Femur (tissue), 1 donor: Measurements from ENCODE around the gene DPPA5.
"Not testable (repeated sequence)": the region's sequence is repeated elsewhere in the genome, so short reads cannot be mapped to it uniquely, and the experiment has no call there.

Source experiments
- DNase-seq: peaks from one replicate; pipeline ENCODE4 v3.0.0-alpha.2; 2017

DPPA5 gene

GRCh38 chr6:73353636-73354593 is at the start of gene DPPA5:
Gene DPPA5 (minus strand): TSS chr6:73354276. CDS start chr6:73354225, 51 bp downstream.
- DNase-seq: no peak

GRCh38 chr6:73400656-73401055 is 46.6 kb upstream of the DPPA5 start:
- DNase-seq: no peak

GRCh38 chr6:73395875-73396274 is 41.8 kb upstream of the DPPA5 start:
- no peak for DNase-seq

- DNase-seq: peak; percentile 44
Observed at GRCh38 chr6:73394577-73395354, 40.7 kb upstream of the DPPA5 start, which contains the start of gene DDX43. Gene DDX43 (plus strand): TSS chr6:73394828. CDS start chr6:73394906, 78 bp downstream.

- DNase-seq: no peak
Observed at GRCh38 chr6:73393278-73393677, 39.2 kb upstream of the DPPA5 start.

- DNase-seq: not testable (repeated sequence)
Observed at GRCh38 chr6:73392188-73392587, 38.1 kb upstream of the DPPA5 start.

GRCh38 chr6:73391675-73392074 is 37.6 kb upstream of the DPPA5 start:
- DNase-seq: no peak

GRCh38 chr6:73389854-73390253 is 35.8 kb upstream of the DPPA5 start:
- no peak for DNase-seq

GRCh38 chr6:73388800-73389512 is 34.9 kb upstream of the DPPA5 start:
- peak; percentile 52 for DNase-seq

GRCh38 chr6:73388433-73388799 is 34.3 kb upstream of the DPPA5 start:
- DNase-seq: no peak

GRCh38 chr6:73382462-73383113 is 28.5 kb upstream of the DPPA5 start:
- no peak for DNase-seq

- DNase-seq: not testable (repeated sequence)
Observed at GRCh38 chr6:73381531-73381930, 27.5 kb upstream of the DPPA5 start.

- no peak for DNase-seq
Observed at GRCh38 chr6:73377225-73377624, 23.1 kb upstream of the DPPA5 start.

GRCh38 chr6:73375216-73375615 is 21.1 kb upstream of the DPPA5 start:
- no peak for DNase-seq

- DNase-seq: no peak
Observed at GRCh38 chr6:73372516-73372915, 18.4 kb upstream of the DPPA5 start.

- DNase-seq: no peak
Observed at GRCh38 chr6:73371984-73372383, 17.9 kb upstream of the DPPA5 start.

GRCh38 chr6:73369563-73369962 is 15.5 kb upstream of the DPPA5 start, which contains the start of gene OOEP:
Gene OOEP (minus strand): TSS chr6:73369897. CDS start chr6:73369792, 105 bp downstream.
- no peak for DNase-seq

GRCh38 chr6:73369157-73369556 is 15.1 kb upstream of the DPPA5 start:
- no peak for DNase-seq

- DNase-seq: no peak
Observed at GRCh38 chr6:73368675-73369074, 14.6 kb upstream of the DPPA5 start.

- no peak for DNase-seq
Observed at GRCh38 chr6:73367761-73368355, 13.8 kb upstream of the DPPA5 start.

- DNase-seq: no peak
Observed at GRCh38 chr6:73364549-73364948, 10.5 kb upstream of the DPPA5 start.

- no peak for DNase-seq
Observed at GRCh38 chr6:73364121-73364520, 10.0 kb upstream of the DPPA5 start.
